Right lobe of liver (tissue), 4 donors: Measurements from ENCODE around the gene FANCC.
"Not testable (repeated sequence)": the region's sequence is repeated elsewhere in the genome, so short reads cannot be mapped to it uniquely, and the experiment has no call there.

Source experiments
- POLR2A ChIP-seq: fragments of 450-650 bp; IDR thresholded peaks from one replicate; pipeline ENCODE4 v1.6.1; 2017; ENCODE audit warnings: antibody characterized with exemption, mild to moderate bottlenecking
- TF ChIP-seq, protein P1 (sequence below), 4 donors: fragments of 200-600 bp in 3 of 4; fragments of 450-650 bp in 1 of 4; IDR thresholded peaks; one replicate each; pipeline versions ENCODE4 v1.5.1 to v1.8.0; 2016 to 2022; ENCODE audit warnings: antibody characterized with exemption in 4 of 4, mild to moderate bottlenecking in 2 of 4
- donor health status: DM: no; HTN: no; CAD: no.
- donor health status: DM: no; HTN: no; CAD: no.
- donor health status: DM: no; HTN: yes; CAD: no.

DNA sequence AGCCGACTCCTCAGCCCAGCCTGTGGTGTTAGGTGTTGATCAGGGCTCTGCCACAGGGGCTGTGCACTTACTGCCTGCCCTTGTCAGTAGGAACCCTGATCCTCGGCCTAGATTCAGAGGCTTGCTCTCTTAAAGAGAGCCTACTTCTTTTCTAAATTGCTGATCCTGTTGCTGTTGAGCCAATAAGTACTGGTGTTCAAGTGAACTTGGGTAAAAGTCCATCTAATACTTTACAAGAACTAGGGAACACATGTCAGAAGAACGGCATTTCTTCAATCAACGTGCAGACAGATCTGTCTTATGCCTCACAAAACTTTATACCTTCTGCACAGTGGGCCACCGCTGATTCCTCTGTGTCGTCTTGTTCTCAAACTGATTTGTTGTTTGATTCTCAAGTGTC, 24.2 kb downstream of the FANCC start:
- TF ChIP-seq, protein P1, sequence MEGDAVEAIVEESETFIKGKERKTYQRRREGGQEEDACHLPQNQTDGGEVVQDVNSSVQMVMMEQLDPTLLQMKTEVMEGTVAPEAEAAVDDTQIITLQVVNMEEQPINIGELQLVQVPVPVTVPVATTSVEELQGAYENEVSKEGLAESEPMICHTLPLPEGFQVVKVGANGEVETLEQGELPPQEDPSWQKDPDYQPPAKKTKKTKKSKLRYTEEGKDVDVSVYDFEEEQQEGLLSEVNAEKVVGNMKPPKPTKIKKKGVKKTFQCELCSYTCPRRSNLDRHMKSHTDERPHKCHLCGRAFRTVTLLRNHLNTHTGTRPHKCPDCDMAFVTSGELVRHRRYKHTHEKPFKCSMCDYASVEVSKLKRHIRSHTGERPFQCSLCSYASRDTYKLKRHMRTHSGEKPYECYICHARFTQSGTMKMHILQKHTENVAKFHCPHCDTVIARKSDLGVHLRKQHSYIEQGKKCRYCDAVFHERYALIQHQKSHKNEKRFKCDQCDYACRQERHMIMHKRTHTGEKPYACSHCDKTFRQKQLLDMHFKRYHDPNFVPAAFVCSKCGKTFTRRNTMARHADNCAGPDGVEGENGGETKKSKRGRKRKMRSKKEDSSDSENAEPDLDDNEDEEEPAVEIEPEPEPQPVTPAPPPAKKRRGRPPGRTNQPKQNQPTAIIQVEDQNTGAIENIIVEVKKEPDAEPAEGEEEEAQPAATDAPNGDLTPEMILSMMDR (IDR thresholded peaks at IDR 0.05) = not testable (repeated sequence)
- TF ChIP-seq POLR2A = not testable (repeated sequence)
